ENCODE data around the gene IFNA17.
"Not testable (repeated sequence)": the region's sequence is repeated elsewhere in the genome, so short reads cannot be mapped to it uniquely, and the experiment has no call there.

The IFNA17 gene

DNA sequence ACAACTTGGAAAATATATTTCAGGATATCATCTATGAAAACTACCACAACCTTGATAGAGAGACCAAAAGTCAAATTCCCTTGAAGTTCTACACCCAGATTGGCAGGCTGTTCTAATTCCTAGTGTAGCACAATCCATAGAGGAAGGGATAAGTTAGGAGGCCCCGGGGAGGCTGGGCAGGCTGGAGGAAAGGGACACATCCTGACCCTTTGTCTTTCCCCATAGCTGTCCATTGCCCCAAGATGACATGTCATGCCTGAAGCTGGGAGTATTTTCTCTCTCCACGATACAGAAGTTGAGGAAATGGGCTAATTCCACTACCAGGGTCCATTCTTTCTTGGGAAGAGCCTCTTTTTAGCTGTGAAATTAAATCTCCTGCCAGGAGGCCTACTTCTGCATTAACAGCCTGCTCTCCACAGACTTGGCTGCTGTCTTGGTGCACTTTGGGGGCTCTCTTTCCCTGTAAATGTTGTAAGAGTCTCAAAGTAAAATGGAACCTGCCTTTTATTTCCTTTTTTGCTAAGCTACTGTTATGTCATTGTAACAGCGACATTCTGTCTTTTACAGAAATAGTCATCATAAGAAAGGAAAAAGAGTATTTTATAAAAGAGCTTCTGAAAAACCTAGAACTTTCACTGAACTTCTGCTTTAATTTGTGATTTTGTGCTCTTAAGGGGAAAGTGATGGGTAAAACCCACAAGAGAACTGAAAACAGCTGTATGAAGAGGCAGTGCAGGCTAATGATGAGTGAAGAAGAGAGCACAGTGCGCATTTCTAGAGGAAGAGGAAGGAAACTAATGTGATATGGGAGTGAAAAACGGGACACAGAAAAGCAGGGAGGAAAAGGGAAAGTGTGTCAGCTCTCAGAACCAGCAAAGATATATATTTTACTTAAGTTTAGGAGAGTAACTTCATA lies 14.4 kb downstream of the IFNA17 start:
- DNase-seq: peak; percentile 79
- in situ Hi-C loops (cut with MboI; ENCODE audit: low pct_unique_long_range_greater_than_20kb, low sequenced_read_pairs): not testable (repeated sequence)

DNA sequence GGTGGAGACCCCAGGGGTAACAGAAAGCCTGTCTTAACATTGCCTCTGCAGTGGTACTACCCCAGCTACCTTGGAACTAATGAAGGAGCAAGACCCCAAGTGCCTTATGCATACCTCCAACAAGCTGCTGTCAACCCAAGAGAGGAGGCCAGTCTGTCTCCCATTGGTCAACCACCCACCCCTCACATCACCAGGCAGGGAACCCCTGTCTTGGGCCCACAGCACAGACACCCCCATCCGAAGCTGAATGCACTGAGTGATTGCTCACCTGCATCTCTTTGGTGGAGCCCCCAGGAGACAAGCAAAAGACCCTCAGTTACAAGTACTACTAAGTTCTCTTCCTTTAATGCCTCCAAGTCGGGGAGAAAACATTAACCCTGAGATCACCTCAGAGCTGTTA lies 15.9 kb downstream of the IFNA17 start:
- in situ Hi-C loops (cut with MboI; ENCODE audit: low pct_unique_long_range_greater_than_20kb, low sequenced_read_pairs); DNase-seq: not testable (repeated sequence)

DNA sequence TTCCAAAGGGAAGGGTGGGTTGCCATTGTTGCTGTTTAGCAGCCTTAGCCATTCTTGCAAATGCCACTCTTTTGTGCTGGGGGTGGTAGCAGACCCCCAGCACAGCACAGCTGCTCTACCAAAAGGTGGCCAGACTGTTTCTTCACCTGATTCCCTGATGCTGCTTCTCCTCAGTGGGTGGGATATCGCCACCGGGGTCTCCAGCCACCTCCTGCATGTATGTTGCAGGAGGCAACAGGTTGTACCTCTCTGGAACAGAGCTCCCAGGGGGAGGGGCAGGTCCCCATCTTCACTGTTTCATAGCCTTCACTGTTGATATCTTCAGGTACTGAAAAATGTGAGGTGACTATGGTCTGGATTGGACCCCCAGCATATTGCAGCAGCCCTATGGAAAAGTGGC lies 17.2 kb downstream of the IFNA17 start:
- DNase-seq; in situ Hi-C loops (cut with MboI; ENCODE audit: low pct_unique_long_range_greater_than_20kb, low sequenced_read_pairs): not testable (repeated sequence)

DNA sequence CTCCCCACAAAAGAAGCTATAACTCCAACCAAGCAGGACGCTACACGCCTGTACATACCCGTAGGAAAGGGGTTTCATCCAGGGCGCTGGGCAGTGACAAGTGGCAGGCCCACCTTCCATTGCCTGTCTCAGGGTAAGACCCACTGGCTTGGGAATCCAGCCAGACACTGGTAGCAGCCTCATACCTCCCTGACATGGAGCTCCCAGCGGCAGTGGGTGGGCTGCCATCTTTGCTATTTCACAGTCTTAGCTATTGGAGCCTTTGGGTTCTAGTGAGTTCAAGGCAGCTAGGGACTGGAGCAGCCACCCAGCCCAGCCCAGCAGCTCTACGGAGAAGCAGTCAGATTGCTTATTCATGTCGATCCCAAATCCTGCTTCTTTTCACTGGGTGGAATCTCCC lies 17.7 kb downstream of the IFNA17 start:
- DNase-seq: no peak
- in situ Hi-C loops (cut with MboI; ENCODE audit: low pct_unique_long_range_greater_than_20kb, low sequenced_read_pairs): no loop called here

DNA sequence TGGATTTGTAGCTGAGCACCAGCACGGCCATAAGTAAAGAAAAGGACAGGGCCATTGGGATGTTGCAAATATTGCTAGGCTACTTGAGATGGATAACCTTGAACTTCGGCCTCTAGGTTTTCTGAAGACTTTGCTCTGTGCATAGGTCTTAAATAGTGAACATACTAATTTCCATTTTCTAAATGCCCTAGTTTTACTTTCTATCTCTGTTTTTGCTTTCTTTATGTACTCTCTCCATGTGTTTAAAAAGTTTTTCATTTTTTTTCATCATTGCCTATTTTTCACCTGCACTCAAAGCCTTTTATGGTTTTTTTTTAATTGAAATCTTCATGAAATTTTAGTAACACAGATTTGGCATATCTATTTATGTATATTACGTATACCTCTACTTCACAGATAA lies 21.0 kb downstream of the IFNA17 start, which contains the start of gene IFNA10:
TSS of gene IFNA10 (minus strand) at position 101 of the 400 bp plus-strand sequence. CDS start at position 55, 46 bp downstream.
- DNase-seq; in situ Hi-C loops (cut with MboI; ENCODE audit: low pct_unique_long_range_greater_than_20kb, low sequenced_read_pairs): not testable (repeated sequence)

DNA sequence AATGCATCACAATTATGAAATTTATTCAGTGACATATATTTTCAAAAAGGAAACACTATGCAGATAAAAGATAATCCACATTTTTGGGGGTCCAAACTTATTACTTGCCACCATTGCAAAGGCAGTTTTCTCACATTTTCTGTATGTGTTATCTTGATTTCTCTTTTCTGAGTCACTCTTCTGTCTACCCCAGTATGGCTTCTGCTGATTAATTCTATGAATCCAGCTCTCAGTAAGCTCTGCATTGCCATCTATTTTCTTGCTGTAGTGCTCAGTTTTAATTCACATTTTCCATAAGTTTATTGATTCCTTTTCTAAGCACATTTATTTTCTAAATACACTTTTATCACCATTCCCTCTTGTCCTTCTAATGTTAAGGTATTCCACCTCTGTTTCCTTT lies 22.8 kb downstream of the IFNA17 start:
- in situ Hi-C loops (cut with MboI; ENCODE audit: low pct_unique_long_range_greater_than_20kb, low sequenced_read_pairs): no loop called here
- DNase-seq: no peak

DNA sequence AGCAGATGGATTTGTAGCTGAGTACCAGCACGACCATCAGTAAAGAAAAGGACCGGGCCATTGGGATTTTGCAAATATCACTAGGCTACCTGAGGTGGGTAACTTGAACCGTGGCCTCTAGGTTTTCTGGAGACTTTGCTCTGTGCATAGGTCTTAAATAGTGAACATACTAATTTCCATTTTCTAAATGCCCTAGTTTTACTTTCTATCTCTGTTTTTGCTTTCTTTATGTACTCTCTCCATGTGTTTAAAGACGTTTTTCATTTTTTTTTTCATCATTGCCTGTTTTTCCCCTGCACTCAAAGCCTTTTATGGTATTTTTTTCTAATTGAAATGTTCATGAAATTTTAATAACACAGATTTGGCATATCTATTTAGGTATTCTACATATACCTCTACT lies 25.9 kb downstream of the IFNA17 start, which contains the start of gene IFNA7:
TSS of gene IFNA7 (minus strand) at position 101 of the 400 bp plus-strand sequence. CDS start at position 61, 40 bp downstream.
- in situ Hi-C loops (cut with MboI; ENCODE audit: low pct_unique_long_range_greater_than_20kb, low sequenced_read_pairs); DNase-seq: not testable (repeated sequence)

DNA sequence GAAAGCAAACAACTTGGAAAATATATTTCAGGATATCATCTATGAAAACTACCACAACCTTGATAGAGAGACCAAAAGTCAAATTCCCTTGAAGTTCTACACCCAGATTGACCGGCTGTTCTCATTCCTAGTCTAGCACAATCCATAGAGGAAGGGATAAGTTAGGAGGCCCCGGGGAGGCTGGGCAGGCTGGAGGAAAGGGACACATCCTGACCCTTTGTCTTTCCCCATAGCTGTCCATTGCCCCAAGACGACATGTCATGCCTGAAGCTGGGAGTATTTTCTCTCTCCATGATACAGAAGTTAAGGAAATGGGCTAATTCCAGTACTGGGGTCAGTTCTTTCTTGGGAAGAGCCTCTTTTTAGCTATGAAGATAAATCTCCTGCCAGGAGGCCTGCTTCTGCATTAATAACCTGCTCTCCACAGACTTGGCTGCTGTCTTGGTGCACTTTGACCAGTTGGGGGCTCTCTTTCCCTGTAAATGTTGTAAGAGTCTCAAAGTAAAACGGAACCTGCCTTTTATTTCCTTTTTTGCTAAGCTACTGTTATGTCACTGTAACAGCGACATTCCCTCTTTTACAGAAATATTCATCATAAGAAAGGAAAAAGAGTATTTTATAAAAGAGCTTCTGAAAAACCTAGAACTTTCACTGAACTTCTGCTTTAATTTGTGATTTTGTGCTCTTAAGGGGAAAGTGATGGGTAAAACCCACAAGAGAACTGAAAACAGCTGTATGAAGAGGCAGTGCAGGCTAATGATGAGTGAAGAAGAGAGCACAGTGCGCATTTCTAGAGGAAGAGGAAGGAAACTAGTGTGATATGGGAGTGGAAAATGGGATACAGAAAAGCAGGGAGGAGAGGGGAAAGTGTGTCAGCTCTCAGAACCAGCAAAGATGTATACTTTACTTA lies 32.9 kb downstream of the IFNA17 start:
- DNase-seq: peak; percentile 82
- in situ Hi-C loops (cut with MboI; ENCODE audit: low pct_unique_long_range_greater_than_20kb, low sequenced_read_pairs): not testable (repeated sequence)

DNA sequence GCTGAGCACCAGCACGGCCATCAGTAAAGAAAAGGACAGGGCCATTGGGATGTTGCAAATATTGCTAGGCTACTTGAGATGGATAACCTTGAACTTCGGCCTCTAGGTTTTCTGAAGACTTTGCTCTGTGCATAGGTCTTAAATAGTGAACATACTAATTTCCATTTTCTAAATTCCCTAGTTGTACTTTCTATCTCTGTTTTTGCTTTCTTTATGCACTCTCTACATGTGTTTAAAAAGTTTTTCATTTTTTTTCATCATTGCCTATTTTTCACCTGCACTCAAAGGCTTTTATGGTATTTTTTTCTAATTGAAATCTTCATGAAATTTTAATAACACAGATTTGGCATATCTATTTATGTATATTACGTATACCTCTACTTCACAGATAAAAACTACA lies 40.5 kb downstream of the IFNA17 start, which contains the start of gene IFNA4:
TSS of gene IFNA4 (minus strand) at position 101 of the 400 bp plus-strand sequence. CDS start at position 45, 56 bp downstream.
- in situ Hi-C loops (cut with MboI; ENCODE audit: low pct_unique_long_range_greater_than_20kb, low sequenced_read_pairs); DNase-seq: not testable (repeated sequence)

DNA sequence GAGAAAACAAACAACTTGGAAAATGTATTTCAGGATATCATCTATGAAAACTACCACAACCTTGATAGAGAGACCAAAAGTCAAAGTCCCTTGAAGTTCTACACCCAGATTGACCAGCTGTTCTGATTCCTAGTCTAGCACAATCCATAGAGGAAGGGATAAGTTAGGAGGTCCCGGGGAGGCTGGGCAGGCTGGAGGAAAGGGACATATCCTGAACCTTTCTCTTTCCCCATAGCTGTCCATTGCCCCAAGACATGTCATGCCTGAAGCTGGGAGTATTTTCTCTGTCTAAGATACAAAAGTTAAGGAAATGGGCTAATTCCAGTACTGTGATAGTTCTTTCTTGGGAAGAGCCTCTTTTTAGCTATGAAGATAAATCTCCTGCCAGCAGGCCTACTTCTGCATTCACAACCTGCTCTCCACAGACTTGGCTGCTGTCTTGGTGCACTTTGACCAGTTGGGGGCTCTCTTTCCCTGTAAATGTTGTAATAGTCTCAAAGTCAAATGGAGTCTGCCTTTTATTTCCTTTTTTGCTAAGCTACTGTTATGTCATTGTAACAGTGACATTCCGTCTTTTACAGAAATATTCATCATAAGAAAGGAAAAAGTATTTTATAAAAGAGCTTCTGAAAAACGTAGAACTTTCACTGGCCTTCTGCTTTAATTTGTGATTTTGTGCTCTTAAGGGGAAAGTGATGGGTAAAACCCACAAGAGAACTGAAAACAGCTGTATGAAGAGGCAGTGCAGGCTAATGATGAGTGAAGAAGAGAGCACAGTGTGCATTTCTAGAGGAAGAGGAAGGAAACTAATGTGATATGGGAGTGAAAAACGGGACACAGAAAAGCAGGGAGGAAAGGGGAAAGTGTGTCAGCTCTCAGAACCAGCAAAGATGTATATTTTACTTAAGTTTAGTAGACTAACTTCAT lies 44.9 kb downstream of the IFNA17 start:
- in situ Hi-C loops (cut with MboI; ENCODE audit: low pct_unique_long_range_greater_than_20kb, low sequenced_read_pairs): not testable (repeated sequence)
- peak; percentile 87 for DNase-seq

All from KBM-7 (cell line).